ENCODE data around the gene CDK14.

Gene CDK14

GRCh38 chr7:91128683-91129348 is 532.7 kb downstream of the CDK14 start:
- TF ChIP-seq, protein P1, sequence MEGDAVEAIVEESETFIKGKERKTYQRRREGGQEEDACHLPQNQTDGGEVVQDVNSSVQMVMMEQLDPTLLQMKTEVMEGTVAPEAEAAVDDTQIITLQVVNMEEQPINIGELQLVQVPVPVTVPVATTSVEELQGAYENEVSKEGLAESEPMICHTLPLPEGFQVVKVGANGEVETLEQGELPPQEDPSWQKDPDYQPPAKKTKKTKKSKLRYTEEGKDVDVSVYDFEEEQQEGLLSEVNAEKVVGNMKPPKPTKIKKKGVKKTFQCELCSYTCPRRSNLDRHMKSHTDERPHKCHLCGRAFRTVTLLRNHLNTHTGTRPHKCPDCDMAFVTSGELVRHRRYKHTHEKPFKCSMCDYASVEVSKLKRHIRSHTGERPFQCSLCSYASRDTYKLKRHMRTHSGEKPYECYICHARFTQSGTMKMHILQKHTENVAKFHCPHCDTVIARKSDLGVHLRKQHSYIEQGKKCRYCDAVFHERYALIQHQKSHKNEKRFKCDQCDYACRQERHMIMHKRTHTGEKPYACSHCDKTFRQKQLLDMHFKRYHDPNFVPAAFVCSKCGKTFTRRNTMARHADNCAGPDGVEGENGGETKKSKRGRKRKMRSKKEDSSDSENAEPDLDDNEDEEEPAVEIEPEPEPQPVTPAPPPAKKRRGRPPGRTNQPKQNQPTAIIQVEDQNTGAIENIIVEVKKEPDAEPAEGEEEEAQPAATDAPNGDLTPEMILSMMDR (IDR thresholded peaks at IDR 0.05) = no peak

DNA sequence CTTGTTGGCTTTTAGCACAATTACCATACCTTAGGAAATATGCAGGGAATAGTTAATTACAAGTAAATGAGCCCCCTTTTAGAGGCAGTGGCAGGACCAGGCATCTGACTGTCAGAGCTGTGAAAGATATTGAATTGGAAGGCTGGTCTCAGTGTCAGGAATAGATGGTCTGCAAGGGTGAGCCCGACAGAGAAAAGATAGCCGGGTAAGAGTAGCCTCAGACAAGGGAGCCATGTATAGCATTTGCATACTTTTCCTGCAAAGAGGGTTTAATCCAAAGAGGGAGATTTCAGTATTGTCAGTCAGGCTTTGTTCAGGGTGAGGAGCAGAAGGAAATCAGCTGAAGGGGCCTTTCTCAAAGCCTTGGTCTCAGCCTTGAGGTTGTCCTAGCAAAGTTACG is 539.2 kb downstream of the CDK14 start:
- TF ChIP-seq, protein P1 (IDR thresholded peaks at IDR 0.05) = no peak

DNA sequence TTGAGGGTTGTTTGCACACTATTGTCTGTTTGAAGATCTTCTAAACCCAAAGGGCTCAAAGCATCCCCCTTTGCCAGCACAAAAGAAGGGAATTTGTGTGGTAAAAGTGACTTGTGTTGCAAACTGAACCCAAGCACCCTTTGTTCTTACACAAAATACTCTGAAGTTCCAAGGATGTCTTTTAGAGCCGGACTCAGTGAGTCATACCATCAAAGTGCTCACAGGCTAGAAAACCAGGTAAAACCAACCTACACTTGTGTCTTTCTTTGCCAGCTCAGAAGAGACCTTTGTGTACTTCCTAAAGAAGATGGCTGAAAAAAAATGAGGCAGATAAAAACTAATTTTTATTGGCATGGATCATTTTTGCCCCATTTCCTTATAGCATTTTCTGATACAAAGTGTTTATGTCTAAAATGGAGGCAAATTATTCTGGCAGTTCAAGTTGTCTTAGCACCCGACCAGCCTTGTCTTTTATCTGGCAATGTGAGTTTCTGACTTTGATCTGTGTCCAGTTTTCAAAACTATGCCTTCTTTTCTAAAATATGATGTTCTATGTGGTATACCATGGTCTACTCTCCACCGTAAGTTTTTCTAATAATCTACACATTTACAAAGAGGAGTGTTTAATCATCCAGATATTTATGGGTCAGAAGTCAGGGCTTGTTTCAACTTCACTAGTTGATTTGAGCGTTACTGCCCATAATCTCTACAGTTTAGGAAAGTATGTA is 539.7 kb downstream of the CDK14 start:
- TF ChIP-seq, protein P1 (IDR thresholded peaks at IDR 0.05) = no peak

DNA sequence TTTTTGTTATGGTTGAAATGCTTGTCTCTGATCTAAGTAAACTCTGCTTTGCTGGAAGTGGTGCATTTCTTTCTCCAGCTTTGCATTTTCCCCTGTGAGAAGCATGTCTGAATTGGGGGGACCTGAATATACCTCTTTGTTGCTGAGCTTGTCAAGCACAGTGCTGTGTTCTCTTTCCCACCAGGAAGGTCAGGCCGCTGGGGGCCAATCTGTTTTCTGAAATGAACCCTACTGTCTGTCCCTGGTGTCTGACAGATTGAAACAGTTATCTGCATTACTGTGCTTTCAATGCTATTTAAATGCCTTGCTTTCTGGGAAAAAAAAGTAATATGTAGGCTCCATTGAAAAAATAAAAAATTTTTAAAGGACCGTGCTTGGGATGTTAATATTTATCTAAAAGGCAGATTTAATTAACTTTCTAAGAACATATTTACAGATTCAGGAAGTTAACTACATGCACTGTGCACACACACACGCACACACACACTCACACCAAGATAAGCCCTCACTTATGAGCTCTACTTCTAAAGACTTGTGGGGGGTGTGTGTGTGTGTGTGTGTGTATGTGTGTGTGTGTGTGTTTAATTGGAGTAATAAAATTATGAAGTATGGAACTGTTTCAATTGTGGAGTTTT is 541.1 kb downstream of the CDK14 start:
- TF ChIP-seq, protein P1 (IDR thresholded peaks at IDR 0.05) = no peak

GRCh38 chr7:91137788-91138368 is 541.8 kb downstream of the CDK14 start:
- TF ChIP-seq, protein P1 (IDR thresholded peaks at IDR 0.05) = no peak

DNA sequence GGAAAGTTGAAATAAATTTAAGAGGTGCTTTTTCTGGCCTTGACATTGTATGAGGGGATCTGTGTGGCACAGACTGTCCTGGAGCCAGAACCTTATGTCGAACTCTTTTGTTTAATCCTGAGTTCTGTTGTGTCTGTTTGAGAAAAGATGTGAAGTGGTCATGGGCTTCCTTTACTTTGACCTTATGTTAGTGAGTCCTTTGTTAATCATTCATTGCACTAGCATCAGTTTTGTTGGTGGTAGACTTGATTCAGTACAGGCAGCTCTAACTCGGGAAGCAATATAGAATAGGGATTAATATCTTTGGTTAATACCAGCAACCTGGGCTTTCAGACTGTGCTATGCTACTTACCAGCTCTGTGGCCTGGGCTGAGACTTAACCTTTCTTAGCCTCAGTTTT is 544.2 kb downstream of the CDK14 start:
- TF ChIP-seq, protein P1 (IDR thresholded peaks at IDR 0.05) = no peak

DNA sequence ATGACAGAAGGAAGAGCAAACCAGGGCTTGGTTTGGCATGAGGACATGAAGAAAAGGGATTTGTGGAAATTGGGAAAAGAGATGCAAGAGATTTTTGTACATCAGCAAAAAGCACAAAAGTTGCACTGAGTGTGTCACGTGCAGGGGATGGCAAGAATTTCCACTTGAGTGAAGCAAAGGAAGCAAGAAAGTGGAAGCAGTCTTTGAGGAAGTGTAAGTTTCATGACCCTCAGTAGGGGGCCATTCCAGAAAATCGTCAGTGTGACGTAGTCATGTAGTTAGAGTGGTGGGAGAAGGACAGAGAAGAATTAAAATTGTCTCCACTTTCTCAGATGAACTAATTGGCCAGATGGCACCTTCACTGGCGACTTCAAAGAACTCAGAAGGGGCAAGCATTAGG is 544.9 kb downstream of the CDK14 start:
- TF ChIP-seq, protein P1 (IDR thresholded peaks at IDR 0.05) = no peak

Measured in LNCAP (cell line).